Measurements from ENCODE around the gene EFNA5. TPM values are rescaled to one million over a fixed set of nuclear protein-coding genes. Genes with fewer than 3 reads are reported as not detected.

EFNA5 gene
- total and polyA plus RNA-seq, 2 of the 8 experiments (the other 6 are each of a cell fraction or from before 2014, with no cell fraction given): 9.6 to 21.8 TPM

DNA sequence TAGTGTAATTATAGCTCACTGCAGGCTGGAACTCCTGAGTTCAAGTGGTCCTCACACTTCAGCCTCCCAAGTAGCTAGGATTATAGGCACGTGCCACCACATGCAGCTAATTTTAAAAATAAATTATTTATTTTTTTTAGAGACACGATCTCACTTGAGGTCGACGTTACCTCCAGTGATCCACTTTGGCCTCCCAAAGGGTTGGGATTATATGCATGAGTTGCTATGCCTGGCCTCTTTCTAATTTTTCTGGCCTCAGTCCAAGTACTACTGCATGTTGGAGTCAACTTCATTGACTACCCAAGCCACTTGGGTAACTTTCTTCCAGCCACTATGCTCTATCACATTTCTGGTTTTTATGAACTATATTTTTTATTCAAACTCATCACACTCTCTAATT is 148.3 kb downstream of the EFNA5 start (continued):
- TF ChIP-seq GABPA (IDR thresholded peaks at IDR 0.05; ENCODE audit: borderline replicate concordance, insufficient read depth, low read length) (no peak), CTCF (IDR thresholded peaks at IDR 0.05; ENCODE audit: control extremely low read depth in 1 of 3, insufficient read depth in 1 of 3, low read depth in 1 of 3, low read length in 3 of 3) (no peak)

All from H1 (cell line).